Right lobe of liver (tissue), 4 donors: Measurements from ENCODE around the gene NOS1.

ENCODE experiments used
- POLR2A ChIP-seq: fragments of 450-650 bp; IDR thresholded peaks from one replicate; pipeline ENCODE4 v1.6.1; 2017; ENCODE audit warnings: antibody characterized with exemption, mild to moderate bottlenecking
- TF ChIP-seq, protein P1 (sequence below), 4 donors: fragments of 200-600 bp in 3 of 4; fragments of 450-650 bp in 1 of 4; IDR thresholded peaks; one replicate each; pipeline versions ENCODE4 v1.5.1 to v1.8.0; 2016 to 2022; ENCODE audit warnings: antibody characterized with exemption in 4 of 4, mild to moderate bottlenecking in 2 of 4
- donor health status: DM: no; HTN: no; CAD: no.
- donor health status: DM: no; HTN: no; CAD: no.
- donor health status: DM: no; HTN: yes; CAD: no.

DNA sequence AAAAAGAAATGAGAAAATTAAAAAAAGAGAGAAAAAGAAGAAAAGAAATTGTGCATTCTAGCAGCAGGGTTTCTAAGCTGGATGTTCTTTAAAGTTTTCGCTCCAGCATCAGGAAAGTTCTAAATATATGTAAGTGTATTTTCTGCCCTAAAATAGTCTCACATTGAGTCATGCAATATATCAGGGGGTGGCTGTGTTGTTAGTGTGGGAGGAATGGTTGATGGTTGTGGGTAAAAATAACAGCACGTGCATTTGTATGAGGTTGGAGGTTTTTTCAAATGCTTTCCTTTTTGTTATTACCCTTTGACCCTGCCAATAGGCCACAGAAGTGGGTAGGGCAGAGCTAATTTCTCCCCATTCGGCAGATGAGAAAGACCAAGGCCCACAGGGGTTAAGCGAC lies 106.0 kb downstream of the NOS1 start:
- TF ChIP-seq, protein P1, sequence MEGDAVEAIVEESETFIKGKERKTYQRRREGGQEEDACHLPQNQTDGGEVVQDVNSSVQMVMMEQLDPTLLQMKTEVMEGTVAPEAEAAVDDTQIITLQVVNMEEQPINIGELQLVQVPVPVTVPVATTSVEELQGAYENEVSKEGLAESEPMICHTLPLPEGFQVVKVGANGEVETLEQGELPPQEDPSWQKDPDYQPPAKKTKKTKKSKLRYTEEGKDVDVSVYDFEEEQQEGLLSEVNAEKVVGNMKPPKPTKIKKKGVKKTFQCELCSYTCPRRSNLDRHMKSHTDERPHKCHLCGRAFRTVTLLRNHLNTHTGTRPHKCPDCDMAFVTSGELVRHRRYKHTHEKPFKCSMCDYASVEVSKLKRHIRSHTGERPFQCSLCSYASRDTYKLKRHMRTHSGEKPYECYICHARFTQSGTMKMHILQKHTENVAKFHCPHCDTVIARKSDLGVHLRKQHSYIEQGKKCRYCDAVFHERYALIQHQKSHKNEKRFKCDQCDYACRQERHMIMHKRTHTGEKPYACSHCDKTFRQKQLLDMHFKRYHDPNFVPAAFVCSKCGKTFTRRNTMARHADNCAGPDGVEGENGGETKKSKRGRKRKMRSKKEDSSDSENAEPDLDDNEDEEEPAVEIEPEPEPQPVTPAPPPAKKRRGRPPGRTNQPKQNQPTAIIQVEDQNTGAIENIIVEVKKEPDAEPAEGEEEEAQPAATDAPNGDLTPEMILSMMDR (IDR thresholded peaks at IDR 0.05): no peak
- no peak for TF ChIP-seq POLR2A
